HG03469 (cell line): ENCODE measurements around the gene NPTN.
"Not testable (repeated sequence)": the region's sequence is repeated elsewhere in the genome, so short reads cannot be mapped to it uniquely, and the experiment has no call there.

ENCODE experiments used
- ATAC-seq: cut with Tn5 transposase; IDR thresholded peaks from one replicate; pipeline ENCODE4 v1.9.1; 2021; ENCODE audit warnings: mild to moderate bottlenecking, moderate library complexity, moderate number of reproducible peaks; ENCODE audit not compliant: unreplicated experiment

Gene NPTN

DNA sequence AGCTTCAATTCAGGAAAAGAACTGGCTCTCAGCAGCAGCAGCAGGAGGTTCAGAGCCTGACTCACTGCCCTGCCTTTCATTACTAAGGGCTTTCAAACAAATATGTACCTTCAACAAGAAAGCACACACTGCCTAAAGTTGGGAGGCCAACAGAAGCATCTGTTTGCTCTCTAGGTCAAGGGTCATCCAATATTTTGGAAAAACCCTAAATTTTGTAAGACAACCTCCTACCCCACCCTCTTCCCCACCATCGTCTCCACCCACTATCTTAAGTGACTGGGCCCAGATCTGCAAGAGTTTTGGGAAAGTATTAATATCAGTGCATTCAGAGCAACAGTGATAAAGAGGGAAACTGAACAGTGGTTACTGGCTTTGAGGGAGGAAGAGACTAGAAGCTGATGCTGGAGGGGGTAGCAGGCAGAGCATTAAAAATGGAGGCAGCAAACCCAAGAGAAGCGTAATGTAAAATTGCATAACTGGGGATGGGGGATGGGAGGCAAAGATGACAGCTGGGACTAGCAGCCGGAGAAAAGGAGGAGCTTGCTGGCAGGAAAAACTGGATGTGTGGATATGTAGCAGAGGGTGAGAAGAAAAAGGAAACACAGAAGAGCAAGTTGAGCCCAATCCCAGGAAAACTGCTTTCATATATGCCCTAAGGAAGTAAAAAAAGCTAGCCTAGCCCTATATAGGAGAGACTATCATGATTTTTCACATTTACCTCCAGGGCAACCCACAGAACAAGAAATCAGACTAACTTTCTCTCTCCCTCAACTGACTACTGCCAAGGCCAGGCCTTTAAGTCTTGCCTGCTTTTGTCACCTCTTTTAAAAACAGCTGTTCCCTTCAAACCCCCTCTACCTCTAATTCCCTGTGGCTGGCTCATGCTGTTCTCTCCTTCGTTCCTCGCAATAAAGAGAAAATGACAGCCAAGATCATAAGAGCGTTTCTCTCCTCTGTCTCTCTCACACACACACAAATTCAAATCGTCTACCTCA, 31.4 kb downstream of the NPTN start:
- ATAC-seq, result no peak

DNA sequence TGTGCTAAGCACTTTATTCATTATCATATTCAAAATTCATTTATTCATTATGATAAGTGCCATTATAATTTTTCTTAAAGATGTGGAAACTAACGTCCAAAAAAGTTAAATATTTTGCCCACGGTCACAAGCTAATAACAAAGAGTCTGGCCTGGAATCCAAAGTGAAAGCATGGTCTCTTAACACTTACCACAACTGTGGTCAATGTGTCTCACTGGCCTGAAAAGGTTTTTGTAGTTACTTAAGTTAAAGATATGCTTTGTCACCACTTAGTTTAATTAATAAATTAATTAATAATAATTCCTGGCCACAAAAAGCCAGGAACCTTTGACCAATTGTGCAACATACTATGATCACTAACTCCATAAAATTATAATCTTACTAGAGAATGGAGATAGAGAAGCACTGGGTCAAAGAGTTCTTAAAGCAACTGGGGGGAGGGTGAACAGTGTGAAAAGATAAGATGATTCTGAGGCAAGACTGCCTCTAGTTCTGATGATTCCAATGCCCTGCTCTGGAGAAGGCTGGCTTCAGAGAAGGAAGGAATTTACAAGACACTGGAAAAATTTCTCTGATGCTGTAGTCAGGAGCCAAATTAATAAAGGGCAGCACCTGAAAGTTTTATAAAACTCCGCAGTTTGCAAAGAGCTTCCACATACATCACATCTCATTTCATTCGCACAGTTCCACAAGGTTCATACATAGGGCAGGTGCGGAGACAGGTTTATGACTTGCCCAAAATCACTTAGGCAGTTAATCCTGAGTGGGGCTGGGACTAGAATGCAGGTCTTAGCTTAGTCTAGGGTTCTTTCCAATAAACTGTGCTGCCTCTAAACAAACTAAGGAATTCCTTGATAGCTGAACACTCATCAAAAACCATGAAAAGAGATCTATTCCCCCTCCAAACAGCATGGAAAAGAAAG, 32.5 kb downstream of the NPTN start:
- ATAC-seq, result no peak

DNA sequence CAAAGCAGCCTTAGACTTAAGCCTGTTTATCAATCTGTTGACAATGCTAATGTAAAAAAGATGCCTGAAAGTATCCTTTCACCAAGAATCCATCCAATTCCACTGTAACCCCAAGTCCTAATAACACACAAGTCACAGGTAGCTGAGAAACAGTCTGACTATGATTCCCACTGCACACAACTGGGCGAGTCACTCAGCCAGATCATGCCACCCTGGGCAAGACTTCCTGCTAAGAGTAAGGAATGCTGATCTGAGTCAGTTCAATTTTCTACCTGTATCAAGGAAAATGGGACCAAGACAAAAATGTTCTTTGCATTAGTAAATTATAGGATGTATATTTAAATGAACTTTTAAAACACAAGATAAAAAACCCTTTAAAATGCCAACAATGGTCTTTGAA, 33.3 kb downstream of the NPTN start:
- ATAC-seq, result no peak

DNA sequence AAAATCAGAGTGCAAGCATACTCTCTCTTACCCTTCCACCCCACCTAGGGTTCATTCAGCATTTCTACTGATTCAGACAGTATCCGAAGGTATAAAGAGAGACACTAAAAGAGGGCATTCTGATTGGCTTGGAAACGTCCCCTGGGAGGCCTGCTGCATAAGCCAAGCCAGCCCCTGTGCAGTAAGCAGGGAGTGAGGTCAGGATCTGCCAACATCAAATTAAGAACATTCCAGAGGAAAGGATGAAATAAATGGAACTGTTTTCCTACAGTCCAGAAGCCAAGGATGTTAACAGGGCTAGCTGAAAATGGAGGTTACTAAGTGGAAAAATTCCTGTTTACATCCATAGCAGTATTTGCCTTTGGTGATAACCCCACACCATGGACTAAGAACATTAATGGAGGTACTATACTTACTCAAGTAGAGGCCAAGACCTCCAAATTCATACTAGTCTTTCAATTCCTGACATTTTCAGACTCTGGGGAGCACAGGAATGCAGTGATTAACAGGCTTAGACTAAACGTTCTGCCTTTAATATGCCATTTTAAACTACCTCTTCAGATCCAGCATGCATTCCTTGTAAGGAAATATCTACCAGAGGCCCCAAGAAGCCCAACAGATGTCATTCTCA, 34.5 kb downstream of the NPTN start:
- ATAC-seq, result no peak

DNA sequence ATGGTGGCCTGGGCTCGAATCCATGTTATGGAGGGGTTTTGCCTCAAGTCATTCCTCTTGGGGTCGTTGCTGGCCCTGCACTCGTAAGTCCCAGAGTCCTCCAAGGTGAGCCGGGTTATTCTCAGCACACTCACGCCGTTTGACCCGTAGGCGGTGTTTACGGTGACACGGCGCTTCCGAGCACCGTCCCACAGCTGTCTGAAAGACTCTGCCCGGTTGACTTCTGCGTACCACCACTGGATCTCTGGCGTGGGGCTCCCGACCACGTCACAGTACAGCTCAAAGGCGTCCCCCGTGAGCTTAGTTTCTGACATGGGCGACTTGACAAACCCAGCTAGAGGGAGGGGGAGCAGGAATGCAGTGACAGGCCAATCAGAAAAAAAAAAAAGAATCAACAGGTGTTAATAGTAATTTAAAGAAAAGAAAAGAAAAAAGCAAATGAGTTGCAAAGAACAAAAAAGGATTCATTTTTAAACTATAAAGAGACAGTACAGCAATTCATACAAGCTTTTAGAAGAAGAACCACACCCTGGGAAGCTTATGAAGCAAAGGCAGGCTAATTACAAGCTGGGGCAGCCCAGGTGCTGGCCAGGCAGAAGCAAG, 36.1 kb downstream of the NPTN start:
- ATAC-seq, result no peak

DNA sequence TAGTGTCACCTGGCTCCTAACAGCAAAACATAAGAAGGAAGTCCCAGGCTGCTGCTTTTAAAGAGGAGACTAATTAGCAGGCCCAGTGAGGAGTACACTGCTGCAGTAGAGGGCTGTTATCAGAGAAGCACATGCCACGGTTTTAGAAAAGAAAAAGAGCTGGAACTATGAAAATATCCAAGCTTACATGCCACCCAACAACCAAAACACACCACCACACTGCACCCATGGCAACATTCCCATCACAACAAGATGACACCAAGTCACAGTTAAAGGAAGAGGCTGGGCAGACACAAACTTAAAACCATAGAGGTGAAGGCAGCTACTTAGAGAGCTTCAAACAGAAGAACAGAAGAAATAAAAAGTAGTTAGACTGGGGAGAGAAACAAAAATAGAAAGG, 37.0 kb downstream of the NPTN start:
- ATAC-seq, result no peak

DNA sequence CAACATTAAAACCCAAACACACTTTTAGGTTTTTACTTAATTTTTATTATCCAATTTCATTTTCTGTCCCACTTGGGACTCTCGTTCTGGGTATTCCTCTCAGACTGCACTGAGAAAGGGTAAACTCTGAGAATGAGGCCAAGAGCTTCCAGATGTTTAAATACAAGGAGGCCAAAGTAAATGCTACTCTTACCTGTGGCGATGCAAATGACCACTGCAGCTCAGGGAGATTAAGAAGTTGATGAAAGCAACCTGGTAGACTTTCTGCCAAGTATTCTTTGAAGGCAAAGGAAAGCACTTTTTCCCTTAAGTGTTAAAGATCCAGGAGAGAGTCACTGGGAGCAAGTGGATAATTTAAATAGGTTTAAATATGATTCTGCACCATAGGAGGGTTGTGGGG, 39.1 kb downstream of the NPTN start:
- ATAC-seq, result no peak

DNA sequence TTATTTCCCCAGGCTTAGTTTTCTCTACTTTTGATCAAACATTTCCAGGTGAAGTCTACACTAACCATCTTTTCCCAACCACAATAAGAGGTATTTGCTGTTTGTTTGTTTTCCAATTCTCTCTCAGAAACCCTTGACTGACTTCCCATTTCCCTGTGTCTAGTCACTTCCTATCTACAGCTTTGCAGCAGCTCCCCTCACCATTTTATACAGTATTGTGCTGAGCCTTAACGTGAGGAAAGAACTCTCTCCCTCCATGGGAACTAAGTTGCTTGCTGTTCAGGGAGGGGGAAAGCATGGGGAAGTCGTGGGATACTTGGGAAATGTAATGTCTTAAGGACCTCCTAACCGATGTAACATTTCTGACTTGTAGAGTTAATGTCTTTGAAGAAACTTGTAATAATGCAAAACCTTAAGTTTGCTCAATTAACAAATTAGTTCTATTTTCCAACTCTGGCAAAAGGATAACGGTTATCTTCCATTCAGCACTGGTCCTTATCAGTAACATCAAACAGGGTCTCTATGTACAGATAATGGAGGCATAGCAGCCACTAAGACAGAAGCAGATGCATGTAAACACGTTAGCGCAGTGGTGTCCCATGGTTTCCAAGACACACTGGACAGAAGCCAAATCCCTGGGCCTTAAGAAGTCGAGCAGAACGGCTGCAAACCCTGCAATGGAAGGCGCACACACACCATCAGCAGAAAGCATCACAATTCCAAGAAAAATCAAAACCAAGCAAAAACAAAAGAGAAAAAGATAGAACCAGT, 39.7 kb downstream of the NPTN start:
- ATAC-seq, result no peak

DNA sequence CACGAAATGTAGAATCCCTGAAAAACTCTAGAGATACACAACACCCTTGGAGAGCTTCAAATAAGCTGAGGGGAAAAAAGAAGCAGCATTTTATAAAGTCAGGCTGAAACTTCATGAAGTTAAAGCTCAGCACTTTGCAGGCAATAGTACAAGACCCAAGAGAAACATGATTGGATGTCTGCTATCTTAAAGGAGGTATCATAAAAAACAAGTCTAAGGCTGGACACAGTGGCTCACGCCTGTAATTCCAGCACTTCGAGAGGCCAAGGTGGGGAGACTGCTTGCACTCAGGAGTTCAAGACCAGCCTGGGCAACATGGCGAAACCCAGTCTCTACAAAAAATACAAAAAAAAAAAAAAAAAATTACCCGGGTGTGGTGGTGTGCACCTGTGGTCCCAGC, 42.9 kb downstream of the NPTN start:
- ATAC-seq, result no peak

DNA sequence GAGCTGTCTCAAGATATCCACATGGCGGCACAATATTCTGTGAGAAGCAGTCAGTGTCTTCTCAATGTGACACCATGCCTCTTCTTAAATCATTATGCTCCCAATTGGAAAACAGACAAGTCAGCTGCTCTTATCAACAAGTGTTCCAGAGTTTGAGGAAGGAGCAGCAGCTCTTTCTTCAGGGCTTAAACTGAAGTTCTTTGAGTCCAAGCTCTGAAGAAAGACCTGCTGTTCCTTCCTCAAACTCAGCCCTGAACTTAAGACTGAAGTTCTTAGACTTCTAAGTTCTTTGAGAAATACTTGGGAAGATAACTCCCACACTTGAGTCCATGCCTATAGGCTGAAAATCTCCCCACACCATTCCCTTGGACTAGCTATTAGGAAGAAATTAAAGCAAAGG, 43.4 kb downstream of the NPTN start:
- no peak for ATAC-seq

DNA sequence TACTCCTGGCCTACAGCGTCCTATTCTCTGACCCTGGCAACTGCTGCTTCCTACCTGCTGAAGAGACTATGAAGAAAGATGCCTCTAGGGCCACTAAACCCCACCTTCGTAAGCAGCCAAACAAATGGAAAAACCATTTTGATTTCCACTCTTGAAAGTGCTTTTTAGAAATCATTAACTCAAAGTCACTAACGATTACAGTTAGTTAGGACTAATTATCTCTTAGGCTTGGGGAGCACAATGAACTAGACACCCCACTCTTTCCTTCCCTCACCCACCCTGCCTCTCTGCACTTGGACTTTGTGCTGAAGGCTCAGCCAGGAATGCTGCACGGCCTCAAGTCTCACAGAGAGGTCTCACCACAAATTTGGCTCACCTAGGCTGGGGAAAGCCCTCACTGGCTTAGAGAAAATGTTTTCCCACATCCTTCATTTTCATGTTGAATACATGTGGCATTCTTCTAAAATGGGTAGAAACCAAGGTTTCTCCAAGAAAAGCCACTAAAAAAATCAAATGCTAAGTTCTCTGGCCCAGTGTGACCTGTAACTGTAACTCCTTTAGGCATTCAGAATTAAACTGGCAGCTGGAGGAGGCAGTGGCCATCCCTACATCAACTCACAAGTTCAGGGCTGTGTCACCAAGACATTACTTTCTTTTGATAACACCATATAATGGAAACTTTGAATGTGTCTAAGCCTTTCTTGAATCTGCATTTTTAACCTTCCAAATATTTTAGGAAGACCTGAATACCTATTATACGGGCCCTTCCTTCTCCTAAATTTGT, 47.1 kb downstream of the NPTN start:
- no peak for ATAC-seq

DNA sequence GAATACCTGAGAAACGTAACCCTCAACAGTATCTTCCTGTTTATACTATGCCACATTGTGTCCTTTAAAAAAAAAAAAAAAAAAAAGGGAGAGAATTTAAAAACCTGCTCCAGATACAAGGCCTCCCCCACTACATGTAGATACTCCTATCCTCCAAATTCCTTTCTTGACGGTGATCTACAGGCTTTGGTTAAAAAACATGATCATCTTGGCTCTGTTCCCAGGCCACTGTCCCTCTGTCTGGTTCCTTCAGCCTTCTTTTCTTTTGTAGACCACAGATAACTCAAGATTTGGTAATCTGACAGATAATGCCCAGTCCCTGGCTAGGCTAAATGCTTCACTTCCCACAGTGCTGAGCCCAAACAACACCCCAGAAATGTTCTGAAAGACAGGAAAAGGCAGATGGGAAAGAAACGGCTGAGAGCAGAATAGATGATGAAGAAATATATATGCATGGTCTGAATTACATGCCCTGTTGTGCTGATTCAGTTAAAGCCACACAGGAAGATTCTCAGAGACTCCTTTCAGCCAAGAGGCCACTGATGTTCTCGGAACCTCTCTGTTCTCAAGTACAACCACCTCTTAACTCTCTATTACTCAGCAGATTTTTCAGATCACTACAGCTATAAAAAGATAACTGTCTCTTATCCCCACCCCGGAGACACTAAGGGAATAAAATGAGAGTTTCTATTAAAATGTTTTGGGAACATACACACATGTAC, 48.3 kb downstream of the NPTN start:
- no peak for ATAC-seq

DNA sequence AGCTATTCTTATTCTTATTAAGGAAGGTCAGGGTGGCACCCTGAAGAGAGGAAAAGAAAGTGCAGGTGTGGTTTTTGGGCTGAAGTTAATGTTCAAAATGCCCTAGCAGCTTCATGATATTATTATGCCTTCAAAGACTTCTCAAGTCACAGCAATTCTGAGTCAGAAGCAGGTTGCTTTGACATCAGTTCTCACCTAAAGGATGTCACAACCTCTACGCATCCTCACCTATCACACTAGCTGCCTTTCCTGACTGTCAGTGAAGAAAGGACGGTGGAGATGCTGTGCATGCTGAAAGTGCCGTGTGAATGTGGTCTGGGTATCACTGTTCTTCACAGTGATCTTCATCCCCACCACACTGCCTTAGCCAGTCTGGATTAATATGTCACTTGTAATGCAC, 49.6 kb downstream of the NPTN start:
- no peak for ATAC-seq

DNA sequence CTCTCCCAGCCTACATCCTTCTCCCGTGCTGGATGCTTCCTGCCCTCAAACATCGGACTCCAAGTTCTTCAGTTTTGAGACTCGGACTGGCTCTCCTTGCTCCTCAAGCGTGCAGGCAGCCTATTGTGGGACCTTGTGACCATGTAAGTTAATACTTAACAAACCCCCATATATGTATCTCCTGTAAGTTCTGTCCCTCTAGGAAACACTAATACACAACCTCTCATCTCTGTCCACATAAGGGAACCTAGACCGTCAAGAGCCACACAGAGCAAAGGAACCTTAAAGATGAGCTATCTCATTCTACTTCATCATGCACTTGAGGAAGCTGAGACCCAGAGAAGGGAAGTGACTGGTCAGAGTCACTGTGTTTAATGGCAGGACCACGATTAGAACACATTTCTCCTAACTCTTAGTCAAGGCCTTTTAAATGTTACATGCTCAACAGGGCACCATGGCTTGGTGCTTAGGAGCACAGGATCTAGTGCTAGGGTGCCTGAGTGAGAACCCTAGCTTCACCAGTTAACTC, 50.3 kb downstream of the NPTN start:
- ATAC-seq, result no peak

DNA sequence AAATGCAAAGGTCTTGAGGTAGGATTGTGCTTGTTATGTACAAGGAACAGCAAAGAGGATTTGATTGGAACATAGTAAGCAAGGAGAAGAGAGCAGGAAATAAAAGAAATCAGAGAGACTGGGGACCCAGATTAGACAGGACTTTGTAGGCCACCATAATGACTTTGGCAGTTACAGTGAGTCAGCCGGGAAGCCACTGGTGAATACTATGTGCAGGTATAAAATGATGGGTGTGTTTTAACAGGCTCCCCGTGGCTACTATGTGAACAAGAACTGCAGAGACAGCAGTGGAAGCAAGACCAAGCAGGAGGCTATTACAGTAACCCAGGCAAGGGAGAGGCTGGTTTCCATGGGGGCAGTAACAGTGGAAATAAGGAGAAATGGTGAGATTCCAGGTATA, 55.2 kb downstream of the NPTN start:
- no peak for ATAC-seq

DNA sequence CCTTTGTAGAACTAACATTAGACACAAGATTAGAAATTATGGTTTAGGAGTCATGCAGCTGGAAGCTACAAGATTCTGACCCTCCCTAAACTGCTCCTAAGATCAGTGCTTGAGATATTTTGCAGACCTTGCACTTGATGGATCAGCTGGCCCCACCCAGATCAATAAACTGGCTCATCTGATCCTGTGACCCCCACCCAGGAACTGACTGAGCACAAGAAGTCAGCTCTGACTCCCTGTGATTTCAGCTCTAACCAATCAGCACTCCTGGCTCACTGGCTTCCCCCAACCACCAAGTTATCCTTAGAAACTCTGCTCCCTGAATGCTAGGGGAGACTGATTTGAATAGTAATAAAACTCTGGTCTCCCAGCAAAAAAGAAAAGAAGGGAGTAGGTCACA, 55.6 kb downstream of the NPTN start:
- not testable (repeated sequence) for ATAC-seq

DNA sequence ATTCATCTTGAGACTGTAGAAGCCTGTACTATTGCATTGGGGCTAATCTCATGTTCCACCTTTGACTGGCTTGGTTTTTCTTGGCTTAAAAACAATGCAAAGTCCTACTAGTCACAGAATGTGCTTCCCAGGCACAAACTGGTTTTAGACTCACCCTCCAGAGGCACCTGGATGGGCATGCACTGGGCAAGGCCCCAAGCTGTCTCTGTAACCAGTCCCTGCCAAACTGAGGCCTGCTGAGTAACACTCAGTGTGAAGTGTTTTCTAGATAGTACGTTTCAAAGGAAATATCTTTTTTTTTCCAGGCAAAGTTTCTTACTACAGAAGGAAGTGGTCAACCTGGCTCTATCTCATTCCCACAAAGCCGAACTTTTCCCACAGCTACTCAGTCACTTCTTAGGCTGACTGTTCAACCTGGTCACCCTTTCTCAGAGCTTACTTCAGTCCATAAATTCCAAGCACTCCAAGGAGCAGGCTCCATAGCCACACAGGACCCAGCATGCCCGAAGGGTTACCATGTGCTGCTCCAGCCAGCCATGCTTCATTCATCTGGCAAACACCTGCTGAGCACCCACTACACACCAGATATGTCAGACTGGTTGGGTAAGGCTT, 57.4 kb downstream of the NPTN start:
- no peak for ATAC-seq

DNA sequence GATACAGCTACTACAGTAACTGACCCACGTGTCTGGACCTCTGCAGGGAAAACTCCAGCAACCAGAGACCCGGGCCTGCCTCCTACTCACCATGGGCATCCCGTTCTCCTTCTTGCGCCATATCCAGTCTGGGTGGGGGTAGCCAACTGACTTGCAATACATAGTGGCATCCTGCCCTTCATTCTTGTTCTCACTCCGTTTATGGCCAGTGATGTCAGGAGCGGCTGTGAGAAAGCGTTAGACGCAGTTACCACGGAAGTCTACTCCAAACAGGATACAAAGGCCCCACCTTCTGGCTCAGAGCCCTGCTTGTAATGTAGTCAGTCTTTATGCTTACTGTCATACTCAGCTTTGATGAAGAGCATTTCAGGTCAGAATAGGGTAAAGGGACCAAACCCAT, 59.6 kb downstream of the NPTN start:
- no peak for ATAC-seq
